Activated CD8-positive, alpha-beta memory T cell treated with anti-CD3 and anti-CD28 coated beads, Interleukin-2, amount 50 U/mL, for 4 hours (primary cell): ENCODE data around the gene RIMBP3B.
A peak's percentile ranks its signal among the peaks of the same experiment; 100 is the strongest.
"Not testable (repeated sequence)": the region's sequence is repeated elsewhere in the genome, so short reads cannot be mapped to it uniquely, and the experiment has no call there.

Experiments
- DNase-seq: peaks from one replicate; pipeline ENCODE4 v3.0.0-alpha.2; 2020

The RIMBP3B gene

DNA sequence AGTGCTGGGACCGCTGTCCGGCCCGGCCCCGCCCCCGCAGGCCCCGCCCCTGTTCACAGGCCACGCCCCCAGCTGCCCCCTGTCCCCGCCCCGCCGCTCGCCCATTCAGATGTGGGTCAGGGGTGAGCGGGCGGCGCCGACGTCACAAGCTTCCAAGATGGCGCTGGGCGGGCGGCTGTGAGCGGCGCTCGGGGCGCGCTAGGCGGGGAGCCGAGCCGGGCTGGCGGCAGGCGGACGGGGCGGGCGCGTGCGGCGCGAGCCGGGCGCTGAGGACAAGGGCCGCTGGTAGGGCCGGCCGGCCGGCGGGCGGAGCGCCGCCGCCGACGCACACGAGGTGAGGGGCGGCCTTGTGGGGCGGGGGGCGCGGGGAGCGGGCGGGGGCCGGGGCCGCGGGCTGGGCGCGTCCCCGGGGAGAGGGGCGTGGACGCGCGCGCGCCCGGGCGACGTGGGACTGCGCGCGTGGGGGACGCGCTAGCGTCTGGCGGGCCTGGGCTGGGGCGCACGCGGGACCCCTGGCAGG, 33.7 kb downstream of the RIMBP3B start, which contains the start of gene HIC2:
Gene HIC2 (plus strand): TSS at position 145 of the 520 bp plus-strand sequence. CDS start 25,461 bp downstream, outside the sequence.
- not testable (repeated sequence) for DNase-seq

GRCh38 chr22:21417853-21418252, 34.3 kb downstream of the RIMBP3B start:
- DNase-seq: not testable (repeated sequence)

DNA sequence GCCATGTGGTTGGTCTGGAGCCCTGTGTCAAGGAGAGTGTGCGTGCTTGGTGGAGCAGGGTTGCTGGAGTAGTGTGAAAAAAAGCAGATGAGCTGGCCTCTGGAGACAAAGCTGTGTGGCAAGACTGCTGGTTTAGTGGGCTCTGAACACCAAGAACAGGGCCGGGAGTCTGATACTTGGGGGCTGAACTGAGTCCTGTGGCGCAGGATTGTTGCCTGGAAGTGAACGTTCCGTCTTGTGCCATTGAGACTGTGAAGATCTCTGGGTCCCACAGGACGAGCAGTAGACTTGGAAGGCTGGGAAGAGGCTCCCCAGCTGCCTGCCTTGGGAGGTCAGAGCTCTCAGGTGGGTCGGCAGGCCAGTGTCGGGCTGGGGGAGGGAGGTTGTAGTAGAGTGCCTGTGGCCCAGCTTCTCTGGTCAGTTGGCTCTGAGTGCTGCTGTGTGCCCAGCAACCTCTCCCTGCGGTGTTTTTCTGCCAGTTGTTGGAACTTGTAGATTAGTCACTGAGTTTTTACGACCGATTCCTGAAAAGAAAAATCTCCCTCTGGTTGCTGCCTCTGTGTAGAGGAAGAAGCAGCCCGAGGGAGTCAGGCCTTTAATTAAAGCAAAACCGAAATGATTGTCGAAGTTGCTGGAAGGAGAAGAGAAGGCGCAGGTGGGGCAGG, 35.6 kb downstream of the RIMBP3B start:
- not testable (repeated sequence) for DNase-seq

DNA sequence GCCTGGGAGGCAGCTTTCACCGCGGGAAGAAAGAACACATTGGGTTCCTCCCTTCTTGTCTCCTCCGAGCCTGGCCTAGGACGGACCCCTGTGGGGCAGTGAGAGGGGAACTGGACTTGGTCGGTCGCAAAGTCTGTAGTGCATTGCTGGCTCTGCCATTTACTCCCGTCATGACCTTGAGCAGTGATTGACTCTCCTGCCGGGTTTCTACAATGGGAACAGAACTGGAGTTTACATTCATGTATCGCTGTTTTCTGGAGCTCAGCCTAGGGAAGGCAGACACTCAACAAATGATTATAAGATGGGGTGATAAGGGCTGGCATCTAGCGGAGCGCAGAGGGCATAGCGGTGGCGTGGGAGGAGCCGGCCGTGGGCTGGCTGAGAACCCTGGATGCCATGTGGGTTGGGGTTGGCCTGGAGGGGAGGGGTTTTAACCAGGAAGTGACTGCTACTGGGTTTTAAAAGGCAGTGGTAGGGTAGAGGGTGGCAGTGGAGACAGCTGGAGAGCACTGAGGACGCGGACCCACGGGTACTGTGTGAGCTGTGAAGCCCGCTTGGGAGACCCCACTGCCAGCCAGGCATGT, 36.7 kb downstream of the RIMBP3B start:
- DNase-seq: not testable (repeated sequence)

DNA sequence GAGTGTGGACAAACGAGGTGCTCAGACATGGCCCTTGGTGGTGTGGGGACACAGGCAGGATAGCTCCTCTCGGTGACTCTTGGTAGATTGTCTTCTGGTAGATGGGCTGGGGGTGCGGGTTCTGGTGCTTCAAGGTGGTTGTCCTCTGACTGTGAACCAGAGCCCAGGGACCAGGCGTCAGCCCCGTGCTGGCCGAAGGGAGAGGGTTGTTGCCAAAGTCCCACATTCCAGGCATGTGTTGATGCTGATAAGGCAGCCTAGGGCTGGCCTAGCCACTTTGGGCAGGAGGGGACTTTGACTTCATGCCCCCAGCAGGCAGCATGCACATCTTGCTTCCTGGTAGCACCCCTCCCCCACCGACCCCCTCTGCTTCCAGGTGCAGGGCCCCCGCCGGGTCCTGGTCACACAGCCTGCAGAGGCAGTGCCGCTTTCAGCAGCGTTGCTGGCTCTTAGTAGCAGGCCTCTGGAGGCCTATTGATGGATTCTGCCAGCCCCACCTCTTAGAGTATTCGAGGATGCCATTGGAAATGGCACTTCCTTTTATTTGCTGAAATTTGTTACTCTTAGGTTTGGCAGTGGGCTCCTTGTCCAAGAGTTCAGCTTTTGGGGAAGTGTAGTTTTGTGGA, 40.6 kb downstream of the RIMBP3B start:
- DNase-seq: not testable (repeated sequence)

DNA sequence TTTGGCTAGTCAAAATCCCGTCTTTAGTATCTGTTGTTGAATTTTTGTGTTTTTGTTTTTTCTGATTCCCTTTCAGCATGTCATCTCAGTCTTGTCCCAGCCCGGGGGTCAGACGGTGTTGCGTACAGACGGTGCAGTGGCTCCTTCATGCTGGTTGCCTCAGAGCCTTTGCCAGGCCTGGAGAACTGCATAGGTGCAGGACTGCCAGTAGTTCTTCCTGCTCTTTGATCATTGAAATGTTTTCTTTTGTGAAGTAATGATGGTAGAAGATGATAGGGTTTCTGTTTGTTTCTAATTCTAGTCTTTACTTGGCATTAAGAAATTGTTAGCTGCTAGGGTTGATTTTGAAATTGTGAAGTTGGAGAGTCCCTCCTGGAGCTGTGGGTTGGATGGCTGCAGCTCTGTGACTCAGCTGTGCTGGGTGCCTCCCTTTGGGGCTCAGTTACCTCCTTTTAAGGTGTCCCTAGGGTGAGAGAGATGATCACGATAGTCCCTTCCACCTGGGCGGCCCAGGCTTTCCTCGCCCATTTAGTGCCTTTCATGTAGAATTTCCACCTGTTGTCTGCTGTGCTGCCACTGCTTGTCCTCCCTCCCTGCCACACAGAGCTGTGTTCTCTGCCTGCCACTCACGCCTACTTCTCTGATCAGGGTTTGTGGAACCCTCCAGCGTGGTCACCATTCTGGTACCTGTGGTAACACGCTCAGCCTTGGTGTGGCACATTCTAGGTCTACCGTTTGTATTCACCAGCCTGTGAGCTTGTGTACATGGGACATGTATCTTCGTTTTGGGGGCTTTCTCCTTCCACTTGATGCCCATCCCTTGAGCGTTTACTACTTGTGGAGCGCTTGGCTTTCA, 51.1 kb downstream of the RIMBP3B start:
- DNase-seq: not testable (repeated sequence)

DNA sequence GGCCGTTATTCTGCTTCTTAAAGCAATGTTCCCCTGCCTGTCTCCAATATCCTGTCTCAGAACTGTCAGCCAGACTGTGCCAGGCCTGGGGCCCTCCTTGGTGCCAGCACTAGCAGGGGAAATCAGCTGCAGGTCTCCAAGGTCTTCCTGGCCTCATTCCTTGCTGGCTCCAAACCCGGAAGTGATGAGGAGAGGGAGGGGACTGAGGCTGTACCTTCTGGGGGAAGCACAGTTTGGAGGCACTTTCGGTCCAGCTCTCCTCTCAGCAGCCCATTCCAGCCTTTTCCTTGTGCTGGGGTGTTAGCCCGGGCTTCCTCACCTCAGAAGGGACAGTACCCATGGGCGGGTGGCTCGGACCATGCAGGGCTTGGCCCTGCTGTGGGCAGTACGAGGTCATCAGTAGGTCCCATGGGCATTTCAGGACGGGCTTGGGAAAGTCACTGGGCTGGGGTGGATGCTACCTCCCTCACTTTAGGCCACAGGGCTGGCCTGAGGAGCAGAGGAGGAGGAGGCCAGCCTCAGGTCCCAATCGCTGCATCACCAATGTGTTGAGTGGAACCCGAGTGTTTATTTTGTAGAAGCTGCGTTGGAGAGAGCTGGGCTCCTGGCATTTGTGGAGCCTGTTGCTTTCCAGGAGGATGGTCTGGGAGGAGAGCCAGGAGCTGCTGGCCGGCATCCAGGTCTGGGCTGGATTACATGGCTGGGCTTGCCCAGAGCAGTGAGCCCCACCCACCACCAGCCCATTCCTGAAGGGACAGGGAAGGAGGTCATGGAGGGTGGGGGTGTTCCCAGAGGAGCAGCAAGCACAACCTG, 52.7 kb downstream of the RIMBP3B start:
- DNase-seq: not testable (repeated sequence)

DNA sequence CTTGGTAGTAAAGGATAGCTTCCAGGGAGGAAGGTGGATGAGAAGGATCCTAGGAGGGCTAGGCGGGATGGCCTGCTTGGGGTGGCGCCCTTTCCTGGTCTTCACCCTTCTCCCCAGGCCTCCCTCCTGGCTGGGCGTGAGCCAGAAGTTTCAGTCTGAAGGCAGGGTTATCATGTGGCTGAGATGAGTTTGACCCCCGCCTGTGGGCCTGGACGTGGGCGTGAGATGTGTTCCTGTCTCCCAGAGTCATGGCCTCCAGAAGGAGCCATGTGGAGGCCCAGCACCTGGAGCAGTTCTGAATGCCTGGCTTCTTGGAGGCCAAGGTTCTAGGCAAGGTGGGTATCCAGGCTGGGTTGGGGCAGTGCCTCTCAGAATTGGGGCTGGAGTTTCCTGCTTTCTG, 54.5 kb downstream of the RIMBP3B start:
- DNase-seq: peak; percentile 7
